Endothelial cell of umbilical vein (primary cell): ENCODE data around the gene GGTA1. TPM values are rescaled to one million over a fixed set of nuclear protein-coding genes. Genes with fewer than 3 reads are reported as not detected.

Experiments used
- BruUV-seq: library from RNA; stranded (reverse); fragments of 400-500 nt; replicated peaks from 2 replicates; lab custom pipeline; 2021; lab: Mats Ljungman, UMichigan
- CTCF ChIA-PET: fragments of 300-600, 350-600 bp; sonication (Branson Sonifier 250); formaldehyde crosslinking; loops from one replicate; lab custom pipeline; 2021; ENCODE audit warnings: antibody characterized with exemption, inconsistent platforms; lab: Charles Lee
- POLR2A ChIA-PET: fragments of 300-600, 350-600 bp; sonication (Branson Sonifier 250); formaldehyde crosslinking; loops from one replicate; lab custom pipeline; 2021; ENCODE audit warnings: antibody characterized with exemption, inconsistent platforms; lab: Charles Lee
- DNase-seq: peaks from one replicate; pipeline ENCODE4 v3.0.0-alpha.2; 2011; ENCODE audit warnings: low read depth, low spot score
- FAIRE-seq: peaks from 2 replicates; lab custom pipeline; 2011; peaks lifted over from hg19 to GRCh38; lab: Jason Lieb, UNC
- H2AFZ ChIP-seq: 2 replicates; pipeline ENCODE4 v1.6.0; 2012; ENCODE audit warnings: low read depth, low read length, control low read depth, inconsistent platforms
- H3K27ac ChIP-seq: 2 replicates; pipeline ENCODE4 v1.5.1; 2011; ENCODE audit warnings: low read depth, mild to moderate bottlenecking, control low read depth, low read length, moderate library complexity; ENCODE audit not compliant: insufficient read depth
- H3K27me3 ChIP-seq, 2 experiments: 2 replicates each; pipeline versions ENCODE4 v1.6.0 to v1.6.1; 2011; ENCODE audit warnings: low read length in 2 of 2, mixed read lengths in 1 of 2; ENCODE audit not compliant: control insufficient read depth in 2 of 2, insufficient read depth in 2 of 2
- H3K36me3 ChIP-seq, 2 experiments: 2 replicates in 1 of 2; 3 replicates in 1 of 2; pipeline ENCODE4 v1.5.1; 2011; ENCODE audit warnings: low read length in 2 of 2, mild to moderate bottlenecking in 1 of 2, moderate library complexity in 1 of 2; ENCODE audit not compliant: control insufficient read depth in 2 of 2, insufficient read depth in 2 of 2; ENCODE audit errors: extremely low read depth in 1 of 2
- H3K4me1 ChIP-seq: 3 replicates; pipeline ENCODE4 v1.5.1; 2011; ENCODE audit warnings: mild to moderate bottlenecking, low read length; ENCODE audit not compliant: control insufficient read depth, insufficient read depth; ENCODE audit errors: extremely low read depth
- H3K4me2 ChIP-seq: 2 replicates; pipeline ENCODE4 v1.6.1; 2011; ENCODE audit warnings: low read length, control low read depth, mixed read lengths; ENCODE audit not compliant: insufficient read depth
- H3K4me3 ChIP-seq, 3 experiments: fragments of 200-600 bp in 1 of 3; sonication (generic), shearing (Covaris generic) in 1 of 3; replicated peaks in 1 of 3; 2 replicates each; pipeline ENCODE4 v1.5.1; 2011 to 2016; ENCODE audit warnings: control low read depth in 3 of 3, low read length in 3 of 3, mild to moderate bottlenecking in 2 of 3, inconsistent platforms in 1 of 3, low read depth in 1 of 3, moderate library complexity in 1 of 3; ENCODE audit not compliant: insufficient read depth in 1 of 3
- H3K79me2 ChIP-seq: 2 replicates; pipeline ENCODE4 v1.6.0; 2012; ENCODE audit warnings: low read length, inconsistent platforms; ENCODE audit not compliant: control insufficient read depth, insufficient read depth
- H3K9ac ChIP-seq: replicated peaks from 2 replicates; pipeline ENCODE3; 2011; ENCODE audit warnings: low read length, control low read depth; ENCODE audit not compliant: insufficient read depth; ENCODE audit errors: extremely low read depth
- H3K9me1 ChIP-seq: replicated peaks from 3 replicates; pipeline ENCODE4 v1.6.0; 2011; ENCODE audit warnings: mild to moderate bottlenecking, low read length; ENCODE audit not compliant: control insufficient read depth, insufficient read depth; ENCODE audit errors: extremely low read depth
- H3K9me3 ChIP-seq: replicated peaks from 2 replicates; pipeline ENCODE4 v1.5.1; 2012; ENCODE audit warnings: low read length, inconsistent platforms; ENCODE audit not compliant: control insufficient read depth, insufficient read depth
- H4K20me1 ChIP-seq: replicated peaks from 2 replicates; pipeline ENCODE3; 2011; ENCODE audit warnings: mild to moderate bottlenecking, low read length; ENCODE audit not compliant: control insufficient read depth, insufficient read depth; ENCODE audit errors: extremely low read depth
- EZH2 ChIP-seq: IDR thresholded peaks from 2 replicates; pipeline ENCODE4 v1.6.1; 2012; ENCODE audit warnings: borderline replicate concordance, low read depth, mild to moderate bottlenecking, moderate library complexity, low read length, inconsistent platforms; ENCODE audit not compliant: severe bottlenecking
- FOS ChIP-seq: IDR thresholded peaks from 2 replicates; pipeline ENCODE4 v1.6.1; 2011; ENCODE audit warnings: mild to moderate bottlenecking, low read length, moderate library complexity, borderline replicate concordance; ENCODE audit not compliant: insufficient read depth
- GATA2 ChIP-seq: IDR thresholded peaks from 2 replicates; pipeline ENCODE4 v1.7.0; 2011; ENCODE audit warnings: low read depth, mild to moderate bottlenecking, moderate library complexity, mixed read lengths, low read length; ENCODE audit not compliant: insufficient read length, insufficient read depth
- JUN ChIP-seq: IDR thresholded peaks from 2 replicates; pipeline ENCODE4 v1.6.1; 2011; ENCODE audit warnings: borderline replicate concordance, low read depth; ENCODE audit not compliant: insufficient read length, insufficient read depth
- MYC ChIP-seq: IDR thresholded peaks from one replicate; pipeline ENCODE4 v1.6.1; 2011; ENCODE audit warnings: mild to moderate bottlenecking, low read depth, low read length
- POLR2A ChIP-seq: IDR thresholded peaks from 2 replicates; pipeline ENCODE4 v1.6.1; 2012; ENCODE audit warnings: low read depth, mild to moderate bottlenecking, control low read depth, low read length
- POLR2AphosphoS5 ChIP-seq: IDR thresholded peaks from 2 replicates; pipeline ENCODE4 v1.6.1; 2012; ENCODE audit warnings: low read depth, mild to moderate bottlenecking, control low read depth, low read length, moderate library complexity; ENCODE audit not compliant: insufficient read depth
- dilution Hi-C: fragments of 300-500 bp; cut with MboI; formaldehyde crosslinking; loops from one replicate; pipeline ENCODE4 v1.15.0; 2019; ENCODE audit warnings: low sequenced_read_pairs; ENCODE audit not compliant: extremely low pct_ligation_motif_present
- intact Hi-C: fragments of 100-400 bp; cut with micrococcal nuclease; formaldehyde crosslinking; loops from one replicate; pipeline ENCODE4 v1.10.0; 2022
- polyA plus RNA-seq, 4 experiments: library from polyadenylated mRNA; depleted of rRNA in 3 of 4; stranded (reverse) in 3 of 4; unstranded in 1 of 4; fragments of >200 nt; gene quantifications; 2 replicates each; pipeline versions ENCODE4 v1.2.1 to v1.2.3, GENCODE V29; 2011 to 2012; ENCODE audit warnings: missing spikeins in 1 of 4
- total RNA-seq: library from RNA; stranded (reverse); gene quantifications from 2 replicates; pipeline ENCODE4 v1.2.3, GENCODE V29; 2021
- TF ChIP-seq, protein P1 (sequence below), 2 donors: IDR thresholded peaks; 1 replicate in 1 of 2; 2 replicates in 1 of 2; pipeline ENCODE4 v1.5.1; 2011; ENCODE audit warnings: low read length in 2 of 2, mild to moderate bottlenecking in 2 of 2, moderate library complexity in 2 of 2, control low read depth in 1 of 2, inconsistent platforms in 1 of 2, low read depth in 1 of 2; ENCODE audit not compliant: insufficient read depth in 1 of 2; ENCODE audit errors: extremely low read depth in 1 of 2
- TF ChIP-seq, protein P2 (sequence below): IDR thresholded peaks from 2 replicates; pipeline ENCODE4 v1.6.1; 2011; ENCODE audit not compliant: insufficient read depth, insufficient read length

Gene GGTA1
- total and polyA plus RNA-seq, 2 donors (not counting 3 experiments of a cell fraction or from before 2014, with no cell fraction given): not detected

DNA sequence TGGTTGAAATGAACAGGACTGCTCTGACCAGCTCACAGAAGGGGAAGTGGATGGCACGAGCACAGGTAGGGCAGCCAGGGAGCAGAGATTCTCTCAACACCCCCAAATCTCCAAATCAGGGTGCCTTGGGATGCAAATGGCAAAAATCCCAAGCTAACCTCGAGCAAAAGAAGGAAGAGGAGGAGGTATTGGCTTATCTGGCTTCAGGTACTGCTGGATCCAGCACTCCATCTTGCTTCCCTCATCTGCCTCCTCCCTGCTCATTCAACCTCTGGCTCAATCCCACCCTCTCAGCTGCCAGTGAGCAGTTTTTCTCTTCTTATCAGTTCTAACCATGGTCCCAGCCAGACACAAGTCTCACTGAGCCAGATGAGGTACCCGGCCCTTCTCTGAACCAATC lies 41.6 kb upstream of the GGTA1 start:
- Histone ChIP-seq H3K9ac (no peak overlapping the region), H4K20me1 (no peaks in the 10 kb centered on the region), H3K36me3 (no peaks in the 10 kb centered on the region), H3K79me2 (no peaks in the 10 kb centered on the region), H3K4me2 (no peak overlapping the region), H3K27me3 (peaks cover 0 to 2% of the 10 kb centered on the region in 2 experiments), H2AFZ (no peak overlapping the region), H3K4me1 (no peaks in the 10 kb centered on the region), H3K9me3 (no peaks in the 10 kb centered on the region), H3K4me3 (no peak overlapping the region), H3K9me1 (no peaks in the 10 kb centered on the region), H3K27ac (no peak overlapping the region)
- no peak for DNase-seq
- FAIRE-seq: no peak
- ChIA-PET POLR2A (no interaction called here), CTCF (interaction anchor here (0.8 to 2.4 kb wide), 5 partner anchors 9 to 222 kb away, joined by 3 to 7 read pairs (median 3); no protein-coding TSS in a partner anchor)
- TF ChIP-seq FOS (no peak), EZH2 (no peak), MYC (no peak), JUN (no peak), GATA2 (no peak), POLR2AphosphoS5 (no peak), POLR2A (no peak)
- TF ChIP-seq, protein P1, sequence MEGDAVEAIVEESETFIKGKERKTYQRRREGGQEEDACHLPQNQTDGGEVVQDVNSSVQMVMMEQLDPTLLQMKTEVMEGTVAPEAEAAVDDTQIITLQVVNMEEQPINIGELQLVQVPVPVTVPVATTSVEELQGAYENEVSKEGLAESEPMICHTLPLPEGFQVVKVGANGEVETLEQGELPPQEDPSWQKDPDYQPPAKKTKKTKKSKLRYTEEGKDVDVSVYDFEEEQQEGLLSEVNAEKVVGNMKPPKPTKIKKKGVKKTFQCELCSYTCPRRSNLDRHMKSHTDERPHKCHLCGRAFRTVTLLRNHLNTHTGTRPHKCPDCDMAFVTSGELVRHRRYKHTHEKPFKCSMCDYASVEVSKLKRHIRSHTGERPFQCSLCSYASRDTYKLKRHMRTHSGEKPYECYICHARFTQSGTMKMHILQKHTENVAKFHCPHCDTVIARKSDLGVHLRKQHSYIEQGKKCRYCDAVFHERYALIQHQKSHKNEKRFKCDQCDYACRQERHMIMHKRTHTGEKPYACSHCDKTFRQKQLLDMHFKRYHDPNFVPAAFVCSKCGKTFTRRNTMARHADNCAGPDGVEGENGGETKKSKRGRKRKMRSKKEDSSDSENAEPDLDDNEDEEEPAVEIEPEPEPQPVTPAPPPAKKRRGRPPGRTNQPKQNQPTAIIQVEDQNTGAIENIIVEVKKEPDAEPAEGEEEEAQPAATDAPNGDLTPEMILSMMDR (IDR thresholded peaks at IDR 0.05; ENCODE audit: extremely low read depth in 1 of 2, insufficient read depth in 1 of 2, low read depth in 1 of 2, low read length in 2 of 2): no peak
- TF ChIP-seq, protein P2, sequence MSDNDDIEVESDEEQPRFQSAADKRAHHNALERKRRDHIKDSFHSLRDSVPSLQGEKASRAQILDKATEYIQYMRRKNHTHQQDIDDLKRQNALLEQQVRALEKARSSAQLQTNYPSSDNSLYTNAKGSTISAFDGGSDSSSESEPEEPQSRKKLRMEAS: no peak
- BruUV-seq: no TSS peak
- intact Hi-C loops: loop anchor here (10.0 kb wide), 1 partner anchor 364 kb away; no protein-coding TSS in a partner anchor
- dilution Hi-C loops: no loop called here
